RKO (cell line): ENCODE results near the gene PPM1H.
A peak's percentile ranks its signal among the peaks of the same experiment; 100 is the strongest.

Experiments
- DNase-seq: peaks from one replicate; pipeline ENCODE4 v3.0.0-alpha.2; 2016; ENCODE audit warnings: low spot score

The PPM1H gene

DNA sequence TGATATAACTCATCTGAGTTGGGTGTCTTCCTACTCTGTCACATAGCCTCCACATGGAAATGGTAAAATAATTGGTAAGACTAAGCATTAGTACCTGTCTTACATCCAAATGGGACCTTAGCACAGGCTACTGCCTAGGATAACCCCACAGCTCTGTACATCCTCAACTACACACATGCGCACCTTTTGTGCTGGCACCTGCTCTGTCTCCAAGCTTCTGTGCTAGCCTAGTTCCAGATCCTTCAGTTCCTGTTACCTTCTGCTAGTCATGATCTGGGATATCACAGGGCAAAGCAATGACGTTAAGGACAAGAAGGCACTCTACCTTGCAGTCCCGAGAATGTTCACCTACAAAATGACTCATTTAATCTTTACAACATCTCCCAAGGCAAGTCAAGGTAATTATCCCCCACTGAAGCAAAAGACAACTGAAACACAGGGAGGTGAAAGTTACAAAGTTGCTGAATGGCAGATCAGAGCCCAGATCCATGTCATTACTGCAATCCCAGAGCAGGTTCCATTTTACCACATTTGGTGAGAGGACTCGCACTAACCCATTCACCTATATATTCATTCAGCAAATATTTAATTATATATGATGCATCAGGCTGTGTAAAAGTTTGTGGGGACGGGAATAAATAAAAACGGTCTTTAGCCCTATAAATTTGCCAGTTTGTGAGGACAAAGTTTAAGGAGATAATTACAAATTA lies 61.7 kb downstream of the PPM1H start:
- DNase-seq: no peak

DNA sequence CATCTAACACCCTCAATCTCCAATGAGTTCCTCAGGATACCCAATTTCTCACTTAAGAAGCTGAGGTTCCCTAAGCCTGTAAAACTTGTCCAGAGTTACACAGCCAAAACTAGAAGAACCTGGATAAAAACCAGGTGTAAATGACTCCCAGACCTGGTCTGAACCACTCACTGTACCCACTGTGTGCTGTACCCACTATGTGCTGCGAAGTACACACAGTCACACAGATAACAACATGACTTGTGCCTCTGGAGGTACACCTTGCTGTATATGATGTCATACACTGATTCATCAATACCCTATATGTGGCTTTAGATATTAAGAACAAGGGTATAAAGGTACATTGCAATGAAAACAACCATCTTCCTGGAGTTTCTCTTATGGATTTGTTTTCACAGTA lies 66.1 kb downstream of the PPM1H start:
- DNase-seq: no peak

DNA sequence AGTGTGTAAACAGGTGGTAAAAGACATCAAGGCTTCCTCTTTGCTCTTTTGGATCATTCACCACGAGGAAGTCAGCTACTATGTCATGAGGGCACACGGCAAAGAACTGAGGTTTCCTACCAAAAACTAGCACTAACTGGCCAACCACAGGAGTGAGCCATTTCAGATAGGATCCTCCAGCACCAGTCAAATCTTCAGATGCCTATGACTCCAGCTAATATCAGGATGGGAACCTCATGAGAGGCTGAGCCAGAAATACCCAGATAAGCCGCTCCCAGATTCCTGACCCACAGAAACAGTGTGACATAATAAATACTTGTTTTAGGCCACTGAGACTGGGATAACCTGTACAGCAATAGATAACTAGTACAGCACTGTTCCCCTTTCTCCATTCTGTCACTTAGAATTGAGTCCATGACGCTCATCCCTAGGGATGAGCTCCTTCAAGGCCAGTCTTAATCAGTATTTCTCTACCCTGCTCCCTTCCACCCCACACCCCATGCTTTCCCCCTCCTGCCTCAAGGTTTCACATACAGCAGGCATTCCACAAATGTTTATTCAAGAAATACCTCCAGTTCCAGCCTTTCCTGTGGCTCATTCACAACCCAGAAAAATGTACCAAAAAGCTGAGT lies 68.4 kb downstream of the PPM1H start:
- DNase-seq: no peak

DNA sequence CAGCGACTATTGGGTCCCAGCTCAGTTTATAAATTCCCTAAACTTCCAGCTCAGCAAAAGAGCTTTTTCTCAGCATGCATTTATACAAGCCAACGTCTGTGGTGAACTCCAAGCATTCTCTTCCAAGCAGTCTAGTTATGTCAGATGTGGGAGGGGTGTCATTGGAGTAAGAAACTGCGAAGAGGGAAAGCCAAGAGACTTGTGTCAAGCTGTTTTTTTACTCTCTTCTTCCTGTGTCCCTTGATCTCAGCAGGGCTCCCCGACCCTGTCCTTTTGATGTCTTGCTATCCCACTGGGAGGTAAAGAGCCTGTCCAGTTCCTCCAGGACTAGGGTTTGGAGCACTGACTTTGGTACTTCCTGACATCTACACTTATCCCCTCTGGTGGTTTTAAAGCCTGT lies 69.0 kb downstream of the PPM1H start:
- no peak for DNase-seq

DNA sequence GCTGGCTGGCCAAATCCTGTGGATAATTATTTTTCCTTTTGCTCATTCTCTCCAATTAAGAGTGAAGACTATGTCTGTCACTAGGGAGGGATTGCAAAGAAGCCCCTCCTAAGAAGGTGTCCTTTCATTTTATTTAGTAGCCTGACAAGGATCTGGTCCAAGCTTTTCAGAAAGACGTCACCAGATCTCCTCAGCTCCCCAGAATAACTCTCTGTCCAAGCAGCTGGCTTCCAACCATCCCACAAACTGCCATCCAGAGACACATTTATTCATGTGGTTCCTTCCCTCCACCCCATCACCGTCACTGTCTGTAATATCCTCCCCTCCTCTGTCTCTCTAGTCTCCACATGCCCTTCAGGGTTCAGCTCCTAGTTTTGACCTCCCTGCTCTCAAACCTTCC lies 69.9 kb downstream of the PPM1H start:
- DNase-seq: no peak

DNA sequence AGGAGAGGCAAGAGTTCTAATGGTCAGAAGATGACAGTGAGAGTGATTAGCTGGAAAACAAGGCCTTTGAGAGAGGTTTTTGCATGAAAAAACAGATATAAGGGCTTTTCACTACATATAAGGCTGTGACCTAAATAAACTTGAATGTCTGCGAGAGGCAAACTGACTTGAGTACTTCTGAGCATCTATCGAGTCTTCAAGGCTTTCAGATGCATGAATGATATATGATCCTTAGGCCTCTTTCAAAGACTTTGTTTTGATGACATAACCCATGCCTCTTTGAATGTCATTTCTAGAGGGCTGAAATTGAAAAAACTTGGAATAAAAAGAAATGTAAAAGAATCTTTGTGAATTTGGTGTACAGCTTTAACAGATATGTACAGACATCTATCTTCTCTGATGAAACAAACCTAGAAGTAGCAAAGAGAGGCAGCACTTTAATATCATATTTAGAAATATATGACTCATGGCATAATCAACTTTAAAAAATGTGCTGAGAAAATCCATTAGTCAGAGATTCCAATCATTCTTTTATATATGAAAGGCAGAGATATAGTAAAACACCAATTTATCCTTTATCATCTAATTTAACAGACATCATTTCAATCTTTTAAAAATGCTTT lies 72.6 kb downstream of the PPM1H start:
- peak; percentile 73 for DNase-seq

DNA sequence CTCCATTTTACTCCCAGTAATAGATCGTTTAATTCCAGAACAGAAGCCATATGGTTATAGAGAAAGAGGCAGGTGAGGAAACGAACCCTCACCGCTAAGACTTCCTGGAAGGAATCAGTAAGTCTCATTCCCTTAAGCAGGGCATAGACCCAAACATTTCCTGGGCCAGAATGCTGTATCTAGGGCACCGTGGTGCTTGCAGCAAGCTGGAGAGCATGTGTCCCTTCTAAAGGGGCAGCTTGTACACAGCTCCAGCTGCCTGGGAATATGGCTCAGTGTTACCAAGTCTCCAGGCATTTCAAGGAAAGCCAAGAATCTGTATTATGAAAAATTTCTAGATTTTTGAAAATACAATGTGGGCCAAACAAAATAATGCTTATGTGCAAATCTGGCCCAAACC lies 73.4 kb downstream of the PPM1H start:
- no peak for DNase-seq

DNA sequence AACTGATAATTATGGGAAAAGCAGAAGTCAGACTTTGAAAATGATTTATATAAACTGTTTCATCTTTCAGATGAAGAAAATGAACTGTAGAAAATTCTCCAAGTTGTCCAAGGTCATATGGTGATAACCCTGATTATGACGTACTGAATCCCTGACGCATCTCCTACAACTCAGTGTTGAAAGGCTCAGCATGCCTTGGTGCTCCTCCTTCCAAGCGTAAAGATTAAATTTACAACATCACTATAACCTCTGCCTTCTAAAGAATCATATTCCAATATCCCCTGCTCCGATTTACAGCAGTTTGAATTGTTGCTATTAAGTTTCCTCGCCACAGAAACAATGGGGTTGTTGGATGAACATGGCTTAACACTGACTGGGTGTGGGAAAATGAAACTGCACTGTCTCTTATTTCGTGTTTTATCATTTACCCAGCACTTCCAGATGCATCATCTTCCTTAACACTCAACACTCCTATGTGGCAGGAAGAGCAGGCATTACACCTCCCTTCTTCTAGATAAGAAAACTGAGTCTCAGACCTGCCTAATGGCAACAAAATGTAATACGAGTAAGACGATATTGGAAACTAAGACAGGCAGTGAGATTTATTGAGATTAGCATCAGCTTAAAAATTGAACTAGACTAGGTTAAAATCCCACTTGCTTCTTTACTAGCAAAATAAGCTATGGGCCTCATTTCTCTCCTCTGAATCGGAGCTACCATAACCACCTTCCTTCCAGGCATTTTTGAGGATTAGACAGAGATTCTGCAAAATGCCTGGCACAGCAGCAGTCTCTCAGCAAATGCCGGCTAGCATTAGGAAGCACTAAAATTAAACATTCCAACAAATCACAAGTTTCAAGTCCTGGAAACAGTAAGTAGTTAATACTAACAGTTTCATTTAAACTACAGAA lies 74.2 kb downstream of the PPM1H start:
- no peak for DNase-seq

DNA sequence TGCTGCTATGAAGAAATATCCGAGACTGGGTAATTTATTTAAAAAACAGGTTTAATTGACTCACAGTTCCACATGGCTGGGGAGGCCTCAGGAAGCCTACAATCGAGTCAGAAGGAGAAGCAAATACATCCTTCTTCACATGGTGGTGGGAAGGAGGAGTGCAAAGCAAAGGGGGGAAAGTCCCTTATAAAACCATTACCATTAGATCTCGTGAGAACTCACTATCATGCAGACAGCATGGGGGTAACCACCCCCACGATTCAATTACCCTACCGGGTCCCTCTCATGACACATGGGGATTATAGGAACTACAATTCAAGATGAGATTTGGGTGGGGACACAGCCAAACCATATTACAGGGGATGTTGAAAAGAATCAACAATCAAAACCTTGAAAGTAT lies 74.9 kb downstream of the PPM1H start:
- no peak for DNase-seq

DNA sequence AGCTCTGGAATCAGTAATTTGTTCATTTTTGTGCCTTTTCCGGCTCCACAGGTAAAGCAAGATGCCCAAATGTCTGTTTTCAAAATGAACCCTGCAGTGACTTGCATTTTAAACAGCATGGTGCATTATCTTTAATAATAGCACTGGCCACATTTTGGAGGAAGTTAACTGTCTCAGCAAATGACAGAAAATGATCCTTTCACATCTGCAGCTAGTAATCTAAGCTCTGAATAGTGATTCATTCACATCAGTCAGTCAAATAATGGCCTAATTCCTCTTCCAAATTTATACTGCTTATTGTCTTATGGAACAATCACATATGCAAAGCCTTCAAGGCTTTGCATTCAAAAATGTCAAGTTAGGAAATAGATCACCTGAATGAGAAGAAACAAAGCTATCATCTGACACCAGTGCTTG lies 75.6 kb downstream of the PPM1H start:
- DNase-seq: no peak

DNA sequence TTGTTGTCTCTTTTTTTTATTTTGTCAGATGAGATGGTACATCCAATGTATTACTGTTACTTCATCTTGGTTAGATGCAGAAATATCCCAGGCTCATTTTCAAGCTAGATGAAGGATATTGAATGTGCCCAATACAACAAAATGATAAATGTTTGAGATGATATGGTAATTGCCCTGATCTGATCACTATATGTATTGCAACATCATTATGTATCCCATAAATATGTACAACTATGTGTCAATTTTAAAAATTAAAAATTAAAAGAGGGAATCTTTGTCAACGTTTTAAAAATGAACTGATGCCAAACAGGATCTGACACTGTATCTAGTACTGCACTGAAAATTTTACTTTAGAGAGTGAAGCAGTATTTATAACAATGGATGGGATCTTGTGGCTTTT lies 78.5 kb downstream of the PPM1H start:
- no peak for DNase-seq

DNA sequence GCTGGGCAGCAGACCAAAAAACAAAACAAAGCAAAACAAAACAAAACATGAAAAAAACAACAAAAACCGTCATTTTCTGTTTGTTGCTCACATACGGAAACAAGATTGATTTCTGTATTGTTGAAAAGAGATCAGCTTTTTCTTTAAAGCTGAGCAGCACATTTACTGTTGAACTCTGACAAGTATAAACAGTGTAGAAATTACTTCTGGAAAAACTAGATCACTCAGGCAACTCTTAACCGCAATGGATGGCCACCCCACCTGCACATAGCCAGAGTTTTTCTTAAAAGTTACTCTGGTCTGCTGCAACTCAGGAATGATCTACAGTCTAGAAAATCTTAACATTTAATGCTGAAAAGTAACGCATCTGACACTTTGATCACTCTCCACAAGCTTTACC lies 80.9 kb downstream of the PPM1H start:
- no peak for DNase-seq

DNA sequence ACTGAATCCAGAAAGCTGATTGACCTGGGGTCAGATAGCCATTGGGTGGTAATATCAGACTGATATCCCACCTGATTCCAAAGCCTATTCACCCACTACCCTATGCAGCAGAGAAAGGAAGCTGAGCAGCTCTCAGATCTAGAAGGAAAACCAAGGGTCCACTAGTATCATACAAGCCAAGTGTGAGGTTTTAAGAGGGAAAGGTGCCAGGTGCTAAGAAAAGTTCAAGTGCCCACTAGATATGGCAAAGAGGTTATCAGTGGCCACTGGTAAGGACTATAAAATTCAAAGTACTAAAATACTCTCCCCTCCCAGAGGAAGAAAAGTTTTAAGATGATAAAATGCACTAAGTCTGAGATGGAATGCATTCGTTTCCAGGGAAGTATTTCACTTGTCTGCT lies 85.6 kb downstream of the PPM1H start:
- DNase-seq: no peak

DNA sequence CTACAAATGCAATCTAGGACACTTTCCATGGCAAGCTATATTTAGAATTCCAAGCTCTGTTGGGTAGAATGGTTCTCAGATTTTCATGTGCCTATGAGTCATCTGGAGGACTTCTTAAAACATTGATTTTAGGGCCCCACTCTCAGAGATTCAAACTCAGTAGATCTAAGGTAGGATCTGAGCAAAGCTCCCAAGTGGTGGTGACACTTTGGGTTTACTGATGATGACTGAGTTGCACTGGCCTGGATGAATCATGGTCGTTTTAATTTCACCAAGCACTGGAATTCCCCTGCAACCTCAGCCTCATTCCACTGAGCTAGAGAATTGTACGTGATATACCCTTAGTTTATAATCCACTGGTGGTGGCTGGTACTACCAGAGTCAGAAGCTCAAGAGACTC lies 86.5 kb downstream of the PPM1H start:
- DNase-seq: no peak

DNA sequence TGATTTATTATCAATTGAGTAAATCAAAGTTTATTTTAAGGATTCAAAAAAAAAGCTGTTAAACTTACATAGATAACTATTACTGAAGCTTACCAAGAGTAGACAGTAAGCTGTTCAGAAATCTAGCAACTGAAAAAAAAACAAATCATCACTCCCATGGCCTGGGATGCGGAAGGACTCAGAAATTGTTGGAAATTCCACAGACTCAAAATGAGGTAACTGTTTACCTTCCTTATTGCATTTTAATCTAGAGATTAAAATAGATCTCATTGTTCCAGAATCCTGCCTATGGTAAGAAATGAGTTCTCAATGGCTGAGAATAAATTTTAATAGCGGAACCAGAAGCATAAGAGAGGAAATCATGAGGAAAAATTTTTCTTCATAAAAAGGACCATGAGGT lies 87.2 kb downstream of the PPM1H start:
- DNase-seq: no peak

DNA sequence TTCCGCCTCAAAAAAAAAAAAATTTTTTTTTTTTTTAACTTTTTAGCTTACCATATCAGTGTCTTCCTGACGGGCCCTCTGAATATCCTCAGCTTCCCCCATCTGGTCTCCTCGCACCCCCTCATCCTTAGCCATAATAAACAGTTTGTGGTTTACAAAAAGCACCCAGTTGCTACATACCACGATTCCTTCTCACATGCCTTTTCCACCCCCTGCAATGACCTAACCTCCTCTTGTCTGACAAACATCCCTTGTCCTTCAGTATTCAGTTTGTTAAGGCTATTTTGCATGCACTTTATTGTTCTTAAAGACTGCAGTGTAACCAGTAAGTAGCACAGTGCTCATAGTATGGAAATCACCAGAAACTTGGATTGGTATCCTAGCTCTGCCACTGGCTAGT lies 88.5 kb downstream of the PPM1H start:
- DNase-seq: no peak

DNA sequence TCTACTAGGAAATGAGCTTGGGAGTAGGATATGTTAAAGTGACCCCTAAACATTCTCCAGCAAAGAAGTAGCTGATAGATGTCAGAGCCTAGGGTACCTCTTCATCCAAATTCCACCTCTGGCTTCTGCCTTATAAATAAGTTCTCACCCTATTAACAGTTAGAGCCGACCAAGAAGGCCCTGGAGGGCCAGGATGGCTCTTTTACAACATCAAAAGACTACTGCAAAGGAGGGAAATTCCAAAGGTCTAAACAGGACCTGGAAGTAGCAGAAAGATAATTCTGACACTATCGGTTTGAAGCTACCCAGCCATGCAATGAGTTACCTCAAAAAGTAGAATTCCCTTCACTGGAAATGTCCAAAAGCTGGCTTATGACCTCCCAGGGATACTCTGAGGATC lies 90.0 kb downstream of the PPM1H start:
- DNase-seq: no peak

DNA sequence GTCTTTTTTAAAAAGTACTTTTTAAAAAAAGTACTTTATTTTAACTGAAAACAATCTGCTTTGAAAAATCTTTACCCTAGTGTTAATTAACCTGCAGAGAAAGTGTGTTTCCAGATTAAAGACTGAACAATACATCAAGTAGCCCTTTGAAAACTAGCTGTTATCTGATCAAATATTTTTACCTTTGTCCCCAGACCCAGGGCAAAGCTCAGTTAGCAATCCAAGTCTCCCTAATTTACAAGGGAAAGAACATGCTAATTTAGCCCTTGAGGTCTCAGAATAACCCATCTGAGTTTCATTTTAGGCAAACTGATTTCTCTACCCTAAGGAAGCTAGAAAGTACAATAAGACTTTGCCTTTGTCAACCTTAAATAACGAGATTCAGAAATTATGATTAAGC lies 91.2 kb downstream of the PPM1H start:
- DNase-seq: no peak

DNA sequence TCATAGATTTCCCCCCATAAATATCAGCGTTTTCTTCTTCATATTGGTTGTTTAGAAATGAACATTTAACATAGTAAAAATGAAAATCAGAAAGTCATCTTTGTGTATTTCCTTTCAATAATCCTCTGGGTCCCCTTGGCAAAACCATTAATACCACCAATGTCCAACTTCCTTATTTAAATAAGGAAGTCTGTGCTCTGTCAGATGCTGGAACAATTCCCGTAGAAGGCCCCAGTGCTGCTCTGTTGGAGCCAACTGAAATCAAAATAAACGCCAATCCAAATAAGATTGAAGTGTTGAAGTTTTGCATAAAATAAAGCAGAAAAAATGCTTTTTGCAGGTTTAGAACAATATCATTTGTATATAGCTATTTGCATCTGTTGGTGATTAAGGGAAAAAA lies 93.1 kb downstream of the PPM1H start:
- DNase-seq: no peak

DNA sequence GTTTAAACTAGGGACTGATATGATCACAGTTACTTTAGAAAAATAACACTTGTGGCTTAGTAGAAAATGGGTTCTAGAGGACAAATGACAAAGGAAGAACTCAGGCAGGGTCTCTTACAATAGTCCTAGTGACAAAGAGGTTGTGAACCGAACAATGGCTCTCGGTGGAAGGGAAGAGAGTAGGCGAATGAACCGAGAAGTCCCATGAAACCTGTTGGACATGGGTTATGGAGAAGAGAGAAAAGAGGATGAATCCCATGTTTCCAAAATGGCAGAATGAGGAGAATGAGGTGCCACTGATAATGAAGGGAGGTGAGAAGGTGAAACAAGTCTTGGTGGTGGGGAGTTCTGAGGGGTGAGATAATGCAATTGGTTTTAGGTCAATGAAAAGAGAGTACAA lies 94.1 kb downstream of the PPM1H start:
- DNase-seq: no peak

DNA sequence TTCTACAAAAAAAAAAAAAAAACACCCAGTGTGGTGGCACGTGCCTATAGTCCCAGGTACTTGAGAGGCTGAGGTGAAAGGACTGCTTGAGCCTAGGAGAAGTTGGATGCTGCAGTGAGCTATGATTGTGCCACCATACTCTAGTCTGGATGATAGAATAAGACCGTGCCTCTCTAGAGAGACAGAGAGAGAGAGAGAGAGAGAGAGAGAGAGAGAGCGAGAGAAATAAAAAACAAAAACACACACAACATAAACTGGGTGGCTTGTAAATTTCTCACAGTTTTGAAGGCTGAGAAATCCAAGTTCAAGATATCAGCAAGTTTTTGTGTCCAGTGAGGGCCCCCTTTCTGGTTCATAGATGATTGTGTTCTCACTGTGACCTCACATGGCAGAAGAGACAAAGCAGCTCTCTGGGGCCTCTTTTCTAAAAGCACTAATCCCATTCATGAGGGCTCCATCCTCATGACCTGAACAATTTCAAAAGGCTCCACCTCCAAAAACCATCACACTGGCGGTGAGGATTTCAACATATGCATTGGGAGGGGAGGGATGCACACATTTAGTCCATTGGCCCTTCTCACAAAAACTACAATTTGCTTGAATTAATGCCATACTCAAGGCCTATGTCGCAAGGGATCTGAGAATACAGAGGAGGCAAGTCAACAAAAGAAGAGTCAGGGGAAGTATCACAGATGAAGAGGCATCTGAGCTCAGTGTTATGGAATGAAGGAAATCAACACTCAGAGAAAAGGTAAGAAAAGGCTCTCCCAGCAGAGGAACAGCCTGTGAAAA lies 94.9 kb downstream of the PPM1H start:
- DNase-seq: no peak
